Rectal smooth muscle tissue (tissue), 1 donor: ENCODE results near the gene COMT.

Experiments used
- H3K27ac ChIP-seq: one replicate; pipeline ENCODE4 v1.7.0; 2013; ENCODE audit warnings: low read depth, low read length, inconsistent platforms
- H3K27me3 ChIP-seq: one replicate; pipeline ENCODE4 v1.7.0; 2013; ENCODE audit warnings: low read length; ENCODE audit not compliant: control insufficient read depth, insufficient read depth
- H3K36me3 ChIP-seq: one replicate; pipeline ENCODE4 v1.7.0; 2013; ENCODE audit warnings: low read length; ENCODE audit not compliant: control insufficient read depth, insufficient read depth
- H3K4me1 ChIP-seq: one replicate; pipeline ENCODE4 v1.7.0; 2013; ENCODE audit warnings: low read length; ENCODE audit not compliant: control insufficient read depth, insufficient read depth
- H3K4me3 ChIP-seq: one replicate; pipeline ENCODE4 v1.7.0; 2013; ENCODE audit warnings: low read length
- H3K9ac ChIP-seq: one replicate; pipeline ENCODE4 v1.7.0; 2013; ENCODE audit warnings: low read length

The COMT gene

DNA sequence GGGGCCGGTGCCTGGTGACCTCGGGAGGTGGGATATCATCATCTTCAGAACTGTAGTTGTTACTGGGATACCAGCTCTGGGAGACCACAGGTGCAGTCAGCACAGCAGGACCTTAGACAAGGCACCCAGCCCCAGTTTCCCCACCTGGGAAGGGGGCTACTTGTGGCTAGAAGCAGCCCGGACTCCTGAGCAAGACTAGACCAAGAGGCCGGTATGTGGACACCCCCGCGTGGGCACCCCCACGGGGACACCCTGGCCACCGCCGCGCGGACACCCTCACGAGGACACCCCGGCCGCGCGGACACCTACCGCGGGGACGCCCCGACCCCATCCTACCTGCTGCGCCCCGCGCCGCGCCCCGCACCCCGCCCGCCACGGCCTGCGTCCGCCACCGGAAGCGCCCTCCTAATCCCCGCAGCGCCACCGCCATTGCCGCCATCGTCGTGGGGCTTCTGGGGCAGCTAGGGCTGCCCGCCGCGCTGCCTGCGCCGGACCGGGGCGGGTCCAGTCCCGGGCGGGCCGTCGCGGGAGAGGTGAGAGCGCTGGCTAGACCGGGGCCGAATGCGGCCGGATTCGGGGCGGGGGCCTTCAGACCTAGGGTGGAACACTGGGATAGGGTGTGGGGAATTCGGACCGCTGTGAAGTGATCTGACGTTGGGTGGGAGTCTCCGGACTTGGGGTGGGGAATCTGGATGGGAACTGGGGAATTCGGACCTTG lies at the start of gene COMT, which contains the start of gene TXNRD2:
Gene COMT (plus strand): TSS at position 408 of the 718 bp plus-strand sequence. CDS start 20,755 bp downstream, outside the sequence.
Gene TXNRD2 (minus strand): TSS at position 454 of the 718 bp plus-strand sequence. CDS start 15 bp downstream, at position 439.
- H3K27ac ChIP-seq: peak within 1 kb of the TSS; percentile 95
- H3K4me1 ChIP-seq: peaks cover 19% of the 10 kb centered on the region

DNA sequence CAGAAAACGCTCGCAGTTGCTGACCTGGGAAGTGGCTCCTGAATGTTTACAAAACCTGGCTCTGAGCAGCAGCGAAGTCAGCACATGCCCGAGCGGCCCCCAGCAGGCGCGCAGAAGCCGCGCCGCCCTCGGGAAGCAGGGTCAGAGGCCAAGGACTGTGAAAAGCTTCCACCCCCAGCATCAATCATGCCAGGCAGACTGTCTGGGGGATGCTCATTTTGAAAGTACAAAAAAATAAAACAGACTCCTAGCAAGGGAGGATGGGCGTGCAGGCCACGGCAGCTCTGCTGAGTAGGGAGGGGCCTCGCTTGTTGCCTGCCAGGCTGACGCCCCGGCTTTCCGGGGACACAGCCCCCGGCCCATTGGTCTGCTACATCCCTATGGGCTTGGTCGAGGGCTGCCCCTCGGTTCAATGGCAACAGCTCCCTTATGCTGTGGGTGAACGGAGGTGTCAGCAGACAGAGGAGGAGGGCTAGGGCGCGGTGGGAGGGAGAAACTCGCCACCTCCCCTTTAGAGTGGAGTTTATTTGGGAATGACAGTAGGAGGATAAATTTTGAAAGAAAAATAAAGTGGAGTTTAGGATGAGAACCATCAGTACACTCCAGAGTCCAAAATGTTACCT lies 49.2 kb upstream of the COMT start:
- Histone ChIP-seq H3K27me3 (no peaks in the 10 kb centered on the region), H3K4me3 (no peak overlapping the region), H3K4me1 (no peaks in the 10 kb centered on the region), H3K36me3 (peaks cover 4% of the 10 kb centered on the region), H3K27ac (no peak overlapping the region), H3K9ac (no peak overlapping the region)

More for the DNA sequence above, at the start of gene COMT, which contains the start of gene TXNRD2:
- Histone ChIP-seq H3K9ac (peak within 1 kb of the TSS; percentile 93), H3K36me3 (no peaks in the 10 kb centered on the region), H3K27me3 (no peaks in the 10 kb centered on the region), H3K4me3 (peak within 1 kb of the TSS; percentile 89)

DNA sequence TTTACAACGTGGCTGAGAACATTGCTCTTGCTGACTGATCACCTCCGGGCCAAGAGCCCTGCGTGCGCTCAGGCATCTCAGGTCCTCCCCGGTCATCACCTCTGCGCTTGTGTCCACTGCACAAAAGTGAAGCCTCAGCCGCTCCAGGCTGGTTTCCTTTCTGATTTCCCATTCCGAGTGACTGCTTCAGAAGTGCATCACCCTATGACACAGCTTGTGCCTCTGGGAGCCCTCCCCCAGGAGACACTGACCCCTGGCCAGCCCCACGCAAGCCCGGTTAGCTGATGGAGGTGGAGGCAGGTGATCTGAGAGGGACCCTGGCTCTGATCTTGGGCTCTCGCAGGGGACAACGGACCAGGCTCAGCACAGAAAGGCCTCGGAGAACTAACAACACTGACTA lies 48.6 kb upstream of the COMT start:
- no peak overlapping the region for H3K9ac ChIP-seq
- no peak overlapping the region for H3K4me3 ChIP-seq
- H3K36me3 ChIP-seq: peaks cover 4% of the 10 kb centered on the region
- H3K27ac ChIP-seq: no peak overlapping the region
- H3K27me3 ChIP-seq: no peaks in the 10 kb centered on the region
- H3K4me1 ChIP-seq: no peaks in the 10 kb centered on the region

DNA sequence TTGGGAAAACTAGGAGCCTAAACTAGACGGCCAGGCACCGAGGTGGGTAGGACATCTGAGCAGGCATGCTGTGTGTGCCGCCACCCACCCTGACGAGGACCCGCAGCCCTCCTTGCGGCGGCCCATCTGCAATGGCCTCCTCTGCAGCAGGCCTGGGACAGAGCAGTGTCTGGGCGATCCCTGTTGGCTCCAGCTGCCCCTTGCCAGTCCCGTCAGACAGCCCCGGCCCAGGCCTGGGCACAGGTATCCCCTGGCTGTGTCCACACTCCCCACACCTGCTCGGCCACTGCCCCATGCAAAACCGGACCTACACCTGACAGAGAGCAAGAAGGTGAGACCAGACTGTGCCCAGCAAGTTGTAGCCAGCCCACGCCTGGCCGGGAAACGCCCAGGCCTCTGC lies 48.2 kb upstream of the COMT start:
- Histone ChIP-seq H3K27ac (no peak overlapping the region), H3K27me3 (no peaks in the 10 kb centered on the region), H3K4me1 (no peaks in the 10 kb centered on the region), H3K36me3 (peaks cover 4% of the 10 kb centered on the region), H3K9ac (no peak overlapping the region), H3K4me3 (no peak overlapping the region)

DNA sequence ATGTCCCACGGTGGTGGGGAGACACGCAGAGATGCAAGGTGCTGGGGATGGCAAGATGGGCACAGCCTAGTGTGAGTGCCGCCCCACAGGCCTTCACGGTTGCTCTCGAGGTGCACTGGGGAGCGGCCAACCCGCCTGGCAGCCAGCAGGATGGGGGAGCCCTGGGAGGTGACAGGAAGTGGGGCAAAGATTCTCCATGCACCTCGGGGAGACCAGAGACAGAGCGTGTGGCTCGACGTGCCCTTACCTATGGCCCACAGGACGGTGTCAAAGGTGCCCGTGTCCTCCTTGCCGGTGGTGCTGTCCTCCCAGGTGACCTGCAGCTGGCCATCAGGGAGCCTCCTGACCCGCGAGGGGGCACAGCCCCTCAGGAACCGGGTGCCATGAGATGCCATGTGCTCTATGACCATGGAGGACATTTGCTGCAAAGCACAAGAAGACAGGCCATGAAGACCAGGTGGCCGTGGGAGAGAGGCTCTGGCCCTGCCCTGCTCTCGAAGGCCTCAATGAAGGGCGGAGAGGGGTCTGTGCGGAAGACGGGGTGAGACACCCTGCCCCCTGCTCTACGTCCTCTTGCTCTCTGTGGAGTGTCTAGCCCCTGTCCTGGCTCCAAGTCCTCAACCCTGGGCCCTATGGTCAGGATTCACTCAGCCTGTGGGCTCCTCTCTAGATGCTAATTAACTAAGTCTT lies 46.3 kb upstream of the COMT start:
- Histone ChIP-seq H3K27me3 (no peaks in the 10 kb centered on the region), H3K4me1 (no peaks in the 10 kb centered on the region), H3K27ac (no peak overlapping the region), H3K36me3 (peaks cover 4% of the 10 kb centered on the region), H3K9ac (no peak overlapping the region), H3K4me3 (no peak overlapping the region)

DNA sequence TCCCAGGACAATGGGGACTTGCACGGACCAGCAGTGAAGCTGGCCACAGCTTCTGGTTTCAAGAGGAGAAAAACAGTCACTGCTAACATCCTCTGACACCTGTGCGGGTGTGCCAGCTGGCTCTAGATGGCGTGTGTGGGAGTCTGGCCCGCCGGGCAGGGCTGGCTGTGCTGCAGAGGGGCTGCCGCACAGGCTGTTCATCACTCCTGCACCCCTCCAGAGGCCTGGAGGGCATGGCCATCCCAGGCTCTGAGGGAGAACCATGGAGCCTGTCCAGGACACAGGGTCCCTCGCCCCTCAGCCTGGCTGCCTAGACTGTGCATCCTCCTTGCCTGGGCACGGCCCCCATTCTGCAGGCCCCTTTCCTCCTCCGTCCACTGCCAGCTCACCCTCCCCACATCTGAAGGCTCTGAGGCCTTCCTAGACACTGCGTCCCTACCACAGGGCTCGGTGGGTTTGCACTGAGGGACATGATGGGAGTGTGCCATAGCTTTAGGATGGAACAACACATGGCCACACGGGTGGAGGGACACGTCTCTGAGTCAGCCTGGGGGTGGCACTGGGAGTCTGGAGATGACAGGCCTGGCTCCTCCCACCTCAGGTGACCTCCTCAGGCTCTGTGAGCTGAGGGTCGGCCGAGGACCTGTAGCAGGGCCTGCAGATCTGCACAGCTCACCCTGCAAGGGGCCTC lies 44.8 kb upstream of the COMT start:
- H3K36me3 ChIP-seq: peaks cover 2% of the 10 kb centered on the region
- H3K9ac ChIP-seq: no peak overlapping the region
- H3K4me1 ChIP-seq: no peaks in the 10 kb centered on the region
- no peak overlapping the region for H3K27ac ChIP-seq
- H3K4me3 ChIP-seq: no peak overlapping the region
- no peaks in the 10 kb centered on the region for H3K27me3 ChIP-seq

DNA sequence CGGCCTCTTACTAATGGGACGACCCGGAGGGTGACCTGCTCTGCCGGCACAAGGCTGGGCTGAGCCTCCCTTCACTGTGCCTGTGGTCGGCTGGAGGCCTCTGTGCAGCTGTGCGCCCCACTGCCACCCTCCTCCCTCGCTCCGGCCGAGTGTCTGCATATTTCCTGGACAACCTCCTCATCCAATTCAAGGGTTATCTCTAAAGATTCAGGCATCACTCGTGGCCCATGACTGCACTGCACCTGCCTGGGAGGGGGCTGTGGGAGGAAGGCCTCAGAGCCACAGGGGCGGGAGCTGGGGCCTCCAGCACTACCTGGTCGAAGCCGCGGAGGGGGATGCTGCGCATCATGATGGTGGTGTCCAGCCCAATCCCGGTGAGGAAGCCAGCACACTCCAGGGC lies 43.8 kb upstream of the COMT start:
- H3K27me3 ChIP-seq: no peaks in the 10 kb centered on the region
- no peak overlapping the region for H3K4me3 ChIP-seq
- H3K27ac ChIP-seq: no peak overlapping the region
- H3K4me1 ChIP-seq: no peaks in the 10 kb centered on the region
- H3K36me3 ChIP-seq: peaks cover 2% of the 10 kb centered on the region
- no peak overlapping the region for H3K9ac ChIP-seq

DNA sequence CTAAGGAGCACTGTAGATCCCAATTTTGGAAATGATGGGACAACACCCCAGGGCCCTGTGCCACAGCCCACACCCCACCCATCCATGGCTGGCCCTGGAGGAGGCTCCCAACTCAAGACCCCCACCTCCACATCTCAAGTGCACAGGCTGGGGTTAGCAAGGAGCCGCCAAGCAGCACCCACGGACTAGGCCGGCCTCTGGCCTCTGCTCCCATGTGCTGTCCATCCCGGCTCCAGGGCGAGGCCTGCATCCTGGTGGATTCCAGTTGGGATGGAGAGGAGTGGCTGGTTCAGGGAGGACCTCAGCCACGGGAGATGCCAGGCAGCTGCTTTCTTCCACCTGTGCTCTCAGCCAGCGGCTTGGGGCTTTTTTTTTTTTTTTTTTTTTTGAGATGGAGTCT lies 43.4 kb upstream of the COMT start:
- Histone ChIP-seq H3K27me3 (no peaks in the 10 kb centered on the region), H3K4me3 (no peak overlapping the region), H3K4me1 (no peaks in the 10 kb centered on the region), H3K36me3 (peaks cover 2% of the 10 kb centered on the region), H3K9ac (no peak overlapping the region), H3K27ac (no peak overlapping the region)

DNA sequence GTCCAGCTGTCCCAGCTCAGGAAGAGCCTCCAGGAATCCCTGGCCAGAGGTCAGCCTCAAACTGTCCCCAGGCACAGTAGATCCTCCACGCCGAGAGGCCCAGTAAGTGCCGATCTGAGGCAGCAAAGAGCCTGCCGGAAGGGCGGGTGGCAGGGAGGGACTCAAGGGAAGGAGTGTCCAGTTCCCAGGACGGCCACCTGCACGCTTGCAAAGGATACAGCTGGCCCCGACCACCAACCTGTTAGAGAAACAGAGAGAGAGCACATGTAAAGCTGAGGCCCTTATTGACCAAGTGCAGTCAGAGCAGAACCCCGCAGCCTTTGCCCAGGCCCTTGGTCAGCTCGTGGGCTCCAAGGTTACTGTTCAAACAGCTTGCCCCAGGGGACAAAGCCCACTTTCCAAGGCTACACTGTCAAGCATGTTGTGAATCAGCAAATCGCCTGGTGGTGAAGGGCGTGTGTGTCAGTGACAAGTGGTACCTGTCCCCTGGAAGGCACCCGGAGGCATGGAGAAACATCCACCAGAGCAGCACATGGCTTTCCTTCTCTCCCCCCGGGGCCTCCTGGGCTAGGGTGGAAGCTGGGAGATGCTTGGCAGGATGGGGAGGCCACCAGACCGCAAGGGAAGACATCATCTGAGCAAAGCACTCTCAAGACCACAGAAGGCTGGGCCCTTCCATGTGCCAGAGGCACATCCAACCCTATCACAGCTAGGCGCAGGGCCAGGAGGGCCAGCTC lies 42.6 kb upstream of the COMT start:
- H3K4me3 ChIP-seq: no peak overlapping the region
- H3K4me1 ChIP-seq: no peaks in the 10 kb centered on the region
- H3K9ac ChIP-seq: no peak overlapping the region
- no peak overlapping the region for H3K27ac ChIP-seq
- peaks cover 2% of the 10 kb centered on the region for H3K36me3 ChIP-seq
- H3K27me3 ChIP-seq: no peaks in the 10 kb centered on the region

DNA sequence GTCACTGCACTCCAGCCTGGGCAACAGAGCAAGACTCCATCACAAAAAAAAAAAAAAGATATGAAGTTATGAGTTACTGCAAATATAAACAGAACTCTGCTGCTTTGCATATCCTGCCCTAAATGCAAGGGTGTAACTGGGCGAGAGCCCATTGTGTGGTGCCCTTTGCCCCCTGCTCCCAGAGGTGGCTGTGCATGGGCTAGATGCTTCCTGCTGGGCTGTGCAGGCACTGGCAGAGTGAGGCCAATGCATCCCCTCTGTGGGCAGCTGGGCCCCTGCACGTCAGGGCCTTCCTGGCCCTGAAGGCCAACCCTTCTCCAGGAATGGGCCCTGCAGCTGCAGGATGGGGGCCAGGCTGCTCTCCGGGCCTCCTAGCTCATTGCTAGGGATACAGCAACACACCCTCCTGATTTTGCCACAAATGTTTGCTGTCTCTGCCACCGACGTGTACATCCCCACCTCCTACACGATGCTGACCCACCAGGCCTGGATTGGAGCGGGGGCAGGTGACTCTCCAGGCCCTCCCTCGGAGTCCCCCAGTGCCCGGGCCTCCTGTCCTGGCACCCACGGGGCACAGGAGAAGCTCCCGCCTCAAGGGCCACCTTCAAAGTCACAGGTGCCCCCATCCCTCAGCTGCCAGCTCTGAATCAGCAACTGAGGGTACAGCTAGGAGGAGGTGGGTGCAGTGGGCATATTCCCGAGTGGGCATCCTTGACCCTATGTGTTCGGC lies 40.7 kb upstream of the COMT start:
- H3K4me1 ChIP-seq: no peaks in the 10 kb centered on the region
- H3K27me3 ChIP-seq: no peaks in the 10 kb centered on the region
- H3K27ac ChIP-seq: no peak overlapping the region
- peaks cover 2% of the 10 kb centered on the region for H3K36me3 ChIP-seq
- H3K4me3 ChIP-seq: no peak overlapping the region
- no peak overlapping the region for H3K9ac ChIP-seq

DNA sequence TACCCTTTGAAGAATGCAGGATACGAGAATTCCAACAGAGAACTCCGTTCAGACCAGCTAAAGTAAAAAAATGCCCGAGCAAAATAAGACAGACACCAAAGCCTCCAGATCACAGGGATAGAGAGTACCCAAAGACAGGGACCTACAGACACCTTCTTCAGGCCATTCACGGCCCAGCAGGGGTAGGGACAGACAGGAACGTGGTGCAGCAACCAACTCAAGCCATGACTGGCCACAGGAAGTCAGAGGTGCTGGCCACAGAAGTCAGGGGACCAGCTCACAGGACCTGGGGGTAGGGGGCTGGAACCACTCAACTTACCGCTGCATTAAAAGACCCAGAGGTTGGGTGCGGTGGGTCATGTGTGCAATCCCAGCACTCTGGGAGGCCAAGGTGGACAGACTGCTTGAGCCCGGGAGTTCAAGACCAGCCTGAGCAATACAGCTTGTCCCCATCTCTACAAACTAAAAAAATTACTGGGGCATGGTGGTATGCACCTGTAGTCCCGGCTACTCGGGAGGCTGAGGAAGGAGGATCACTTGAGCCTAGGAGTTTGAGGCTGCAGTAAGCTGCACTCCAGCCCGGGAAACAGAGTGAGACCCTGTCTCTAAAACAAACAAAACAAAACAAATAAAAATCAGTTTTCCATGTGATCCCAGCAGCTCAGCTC lies 39.9 kb upstream of the COMT start:
- Histone ChIP-seq H3K36me3 (no peaks in the 10 kb centered on the region), H3K4me1 (no peaks in the 10 kb centered on the region), H3K9ac (no peak overlapping the region), H3K27me3 (no peaks in the 10 kb centered on the region), H3K4me3 (no peak overlapping the region), H3K27ac (no peak overlapping the region)
